OCI-LY1 (cell line): ENCODE data around the gene GJD3.

ENCODE experiments used
- CTCF ChIP-seq: fragments of 200-600 bp; sonication (generic), shearing (Covaris generic); IDR thresholded peaks from 2 replicates; pipeline ENCODE4 v1.5.1; 2017; ENCODE audit warnings: mild to moderate bottlenecking, antibody characterized with exemption, low read length, moderate library complexity, mixed read lengths
- EZH2 ChIP-seq: fragments of 200-600 bp; sonication (generic), shearing (Covaris generic); IDR thresholded peaks from 2 replicates; pipeline ENCODE4 v1.8.0; 2017; ENCODE audit warnings: borderline replicate concordance, mixed run types, mild to moderate bottlenecking, antibody characterized with exemption, low read length, moderate library complexity, mixed read lengths

DNA sequence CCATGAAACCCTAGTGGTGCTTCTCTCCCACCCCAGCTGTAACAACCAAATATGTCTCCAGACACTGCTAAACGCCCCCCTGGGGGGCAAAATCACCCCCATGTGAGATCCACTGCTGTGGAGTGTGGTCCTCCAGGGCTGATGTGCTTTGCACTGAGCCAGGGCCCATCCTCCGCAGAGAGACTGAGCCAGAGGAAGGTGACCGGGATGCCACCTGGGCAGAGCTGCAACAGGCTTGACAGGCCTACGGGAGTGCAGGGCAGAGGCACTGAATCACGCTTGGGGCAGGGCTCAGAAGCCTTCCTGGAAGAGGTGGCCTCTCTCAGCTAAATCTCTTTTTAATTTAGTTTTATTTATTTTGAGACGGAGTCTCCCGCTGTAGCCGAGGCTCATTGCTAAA is 4.4 kb downstream of the GJD3 start:
- no peak for TF ChIP-seq CTCF
- no peak for TF ChIP-seq EZH2
